ENCODE measurements around the gene PIP5K1C.
A peak's percentile ranks its signal among the peaks of the same experiment; 100 is the strongest.
"Not testable (repeated sequence)": the region's sequence is repeated elsewhere in the genome, so short reads cannot be mapped to it uniquely, and the experiment has no call there.

Gene PIP5K1C

DNA sequence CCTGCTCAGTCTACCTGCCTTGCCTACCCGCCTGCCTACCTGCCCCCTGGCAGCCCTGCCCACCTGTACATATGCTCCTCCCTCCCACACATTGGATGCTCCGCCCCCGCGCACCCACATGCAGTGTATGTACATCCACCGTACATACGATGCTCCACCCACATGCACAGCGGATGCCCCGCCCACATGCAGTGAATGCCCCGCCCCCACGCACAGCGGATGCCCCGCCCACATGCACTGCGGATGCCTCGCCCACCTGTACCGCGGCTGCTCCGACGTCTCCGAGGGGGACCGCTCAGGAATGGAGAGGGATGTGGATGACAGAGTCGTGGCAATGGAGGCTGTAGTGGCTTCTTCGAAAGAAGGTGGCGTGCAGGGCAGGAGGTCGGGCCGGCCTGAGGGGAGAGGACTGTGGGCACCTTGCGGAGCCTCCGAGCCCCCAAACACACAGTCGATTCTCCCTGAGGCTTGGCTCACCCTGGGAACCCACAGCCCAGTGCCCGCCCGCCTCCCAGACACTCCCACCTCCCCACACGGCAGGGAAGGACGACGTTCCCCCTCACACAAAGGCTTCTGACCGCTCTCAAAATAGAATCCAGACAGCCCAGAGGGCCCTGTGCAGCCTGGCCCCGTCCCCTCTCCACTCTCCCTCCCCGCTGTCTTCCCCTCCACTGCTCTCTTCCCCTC lies 57.1 kb downstream of the PIP5K1C start:
- DNase-seq, result no peak

DNA sequence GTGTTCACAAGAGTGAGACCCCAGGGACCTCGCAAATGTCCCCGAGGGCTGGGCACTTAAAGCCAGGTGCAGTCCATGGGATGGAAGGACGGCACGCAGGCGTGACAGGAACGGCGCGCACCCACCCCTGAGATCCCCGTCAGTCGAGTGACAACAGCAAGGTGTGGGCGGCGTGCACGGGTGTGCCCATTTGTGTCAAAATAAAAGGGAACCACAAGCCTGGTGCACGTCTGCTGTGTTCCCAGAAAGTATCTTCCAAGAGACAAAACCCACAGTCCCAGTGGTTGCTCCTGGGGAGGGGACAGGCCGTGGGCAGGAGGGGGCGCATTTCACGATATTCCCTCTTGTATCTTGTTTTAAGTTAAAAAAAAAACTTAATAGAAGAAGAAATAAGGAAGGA lies 58.0 kb downstream of the PIP5K1C start:
- no peak for DNase-seq

DNA sequence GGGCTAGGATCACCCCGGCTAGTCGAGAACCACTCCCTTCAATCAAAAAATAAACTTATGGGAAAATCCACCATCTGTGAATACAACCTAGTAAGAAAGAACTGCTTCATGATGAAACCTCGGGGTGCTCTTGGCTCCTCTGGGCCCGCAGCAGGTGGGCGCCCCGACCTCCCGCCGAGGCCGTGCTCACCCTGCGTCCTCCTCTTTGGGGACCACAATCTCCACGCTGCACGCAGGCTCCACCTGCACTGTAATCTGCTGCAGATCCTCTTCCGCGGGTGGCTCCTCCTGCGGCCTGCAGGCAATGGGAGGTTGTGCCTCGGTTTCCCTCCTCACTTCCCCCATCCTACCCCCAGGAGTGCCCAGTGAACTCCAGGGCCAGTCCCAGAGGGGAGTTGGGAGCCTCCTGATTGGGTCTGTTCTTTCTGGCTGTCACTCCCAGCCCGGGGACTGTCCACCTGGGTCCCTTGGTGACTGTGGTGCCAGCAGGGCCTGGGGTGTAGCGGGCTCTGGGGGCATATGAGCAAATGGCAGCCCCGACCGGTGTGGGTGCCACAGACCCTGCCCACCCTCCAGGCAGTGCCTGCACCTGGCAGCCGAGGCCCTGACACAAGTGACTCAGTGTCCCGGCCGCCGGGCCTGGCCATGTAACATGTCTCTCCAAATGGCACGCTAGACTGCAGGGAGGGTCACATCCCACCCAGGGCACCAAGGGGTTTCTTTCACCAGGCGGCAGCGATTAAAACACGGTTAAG lies 58.6 kb downstream of the PIP5K1C start:
- no peak for DNase-seq

DNA sequence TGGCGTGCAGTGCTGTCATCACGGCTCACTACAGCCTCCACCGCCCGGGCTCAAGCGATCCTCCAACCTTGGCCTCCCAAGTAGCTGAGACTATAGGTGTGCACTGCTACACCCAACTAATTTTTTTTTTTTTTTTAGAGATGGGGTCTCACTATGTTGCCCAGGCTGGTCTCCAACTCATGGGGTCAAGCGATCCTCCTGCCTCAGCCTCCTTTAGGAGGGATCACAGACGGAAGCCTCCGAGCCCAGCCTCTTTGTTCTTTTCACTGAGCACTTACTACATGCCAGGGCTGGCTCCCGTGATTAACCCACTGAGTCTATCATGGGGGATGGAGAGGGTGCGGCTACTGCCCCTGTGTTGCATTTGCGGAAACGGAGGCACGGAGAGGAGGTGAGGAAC lies 60.8 kb downstream of the PIP5K1C start:
- DNase-seq, result no peak

DNA sequence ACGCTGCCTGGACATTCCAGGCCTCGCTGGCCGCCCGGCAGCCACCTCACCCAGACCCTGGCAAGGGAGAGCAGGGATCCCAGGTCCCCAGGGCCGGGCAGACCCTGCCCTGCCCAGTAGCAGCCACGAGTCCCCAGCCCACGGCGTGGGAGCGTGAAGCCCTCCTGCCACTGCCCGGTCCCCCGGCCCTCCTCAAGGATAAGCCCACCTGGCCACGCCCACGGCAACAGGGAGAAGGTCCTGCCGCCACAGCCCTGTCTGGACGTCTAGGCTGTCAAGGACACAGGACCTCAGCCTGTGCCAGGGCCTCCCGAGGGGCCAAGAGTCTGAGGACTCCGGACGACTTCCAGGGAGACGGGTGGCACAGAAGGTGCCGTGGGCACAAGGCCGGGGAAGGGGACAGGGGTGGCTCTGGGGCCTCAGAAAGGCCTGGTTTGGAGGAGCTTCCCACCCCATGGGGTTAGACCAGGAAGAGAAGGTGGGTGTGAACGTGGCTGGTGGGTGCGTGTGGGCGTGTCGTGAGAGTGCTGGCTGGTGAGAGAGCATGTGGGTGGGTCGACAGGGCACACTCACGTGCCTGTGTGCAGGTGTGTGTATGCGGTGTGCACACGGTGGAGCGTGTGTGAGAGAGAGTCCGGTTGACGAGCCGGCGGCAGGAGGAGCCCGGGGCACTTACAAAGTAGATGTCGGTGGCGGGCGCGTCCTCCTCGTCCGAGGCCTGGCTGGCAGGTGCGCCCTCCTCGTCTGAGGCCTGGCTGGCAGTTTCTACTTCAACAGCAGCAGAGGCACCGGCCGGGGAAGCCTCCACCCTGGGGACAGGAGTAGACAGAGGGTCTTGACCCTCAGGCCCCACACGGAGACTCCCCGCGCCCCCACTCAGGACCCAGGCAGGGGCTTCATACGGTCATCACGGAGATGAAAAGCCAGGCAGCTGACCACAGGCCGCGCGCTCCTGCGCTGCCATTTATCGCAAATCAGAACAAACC lies 61.8 kb downstream of the PIP5K1C start:
- no peak for DNase-seq

DNA sequence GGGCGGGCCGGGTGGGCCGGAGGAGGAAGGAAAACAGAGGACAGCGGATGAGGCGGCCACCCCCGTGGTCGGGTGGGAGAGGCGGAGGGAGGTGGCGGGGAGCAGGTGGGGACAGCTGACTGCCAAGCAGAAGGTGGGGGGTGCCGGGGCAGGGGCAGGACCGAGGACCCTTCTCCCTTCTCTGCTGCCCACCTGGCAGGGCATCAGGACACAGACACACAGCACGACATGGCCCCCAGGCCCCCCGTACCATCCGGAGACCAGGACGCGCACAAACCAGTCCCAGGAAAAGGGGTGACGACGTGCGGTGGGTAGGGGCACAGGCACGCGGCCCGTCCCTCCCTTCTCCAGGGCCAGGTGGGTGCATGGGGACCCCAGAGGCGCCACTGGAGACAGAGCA lies 62.6 kb downstream of the PIP5K1C start:
- DNase-seq, result no peak

DNA sequence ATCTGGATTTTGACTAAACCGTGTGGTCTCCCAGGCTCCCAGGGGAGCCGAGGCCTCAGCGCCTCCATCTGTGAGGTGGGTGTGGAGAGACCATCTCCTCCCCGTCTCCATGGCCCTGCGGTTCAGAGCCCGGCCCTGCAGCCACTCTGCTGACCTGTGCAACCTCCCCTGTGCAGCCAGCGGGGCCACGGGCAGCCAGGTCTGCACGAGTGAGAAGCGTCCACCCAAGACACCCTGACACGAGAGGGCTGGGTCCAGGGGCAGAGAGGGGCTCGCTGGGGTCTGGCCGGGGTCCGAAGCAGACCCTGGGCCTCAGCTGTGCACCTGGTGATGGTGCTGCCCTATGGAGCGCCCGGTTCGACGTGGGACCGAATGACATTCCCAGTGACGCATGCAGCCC lies 63.3 kb downstream of the PIP5K1C start:
- DNase-seq, result no peak

DNA sequence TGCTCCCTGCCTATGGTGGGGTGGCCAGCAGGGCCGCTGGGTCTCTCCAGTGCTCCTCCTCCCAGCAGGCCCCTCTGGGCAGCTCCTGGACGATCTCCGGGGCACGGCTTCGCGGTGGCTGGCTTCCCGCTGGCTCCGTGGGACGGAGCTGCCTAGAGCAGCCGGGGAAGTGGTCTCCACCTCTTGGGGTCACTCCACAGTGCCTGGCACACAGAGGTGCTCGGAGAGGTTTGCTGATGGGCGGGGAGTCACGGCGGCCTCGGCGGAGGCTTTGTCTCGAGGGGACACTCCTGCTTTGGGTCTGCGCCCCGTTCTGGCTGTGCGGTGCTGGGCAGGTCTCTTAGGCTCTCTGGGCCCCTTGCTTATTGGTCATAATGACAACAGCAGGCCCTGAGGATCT lies 63.8 kb downstream of the PIP5K1C start:
- DNase-seq, result no peak

DNA sequence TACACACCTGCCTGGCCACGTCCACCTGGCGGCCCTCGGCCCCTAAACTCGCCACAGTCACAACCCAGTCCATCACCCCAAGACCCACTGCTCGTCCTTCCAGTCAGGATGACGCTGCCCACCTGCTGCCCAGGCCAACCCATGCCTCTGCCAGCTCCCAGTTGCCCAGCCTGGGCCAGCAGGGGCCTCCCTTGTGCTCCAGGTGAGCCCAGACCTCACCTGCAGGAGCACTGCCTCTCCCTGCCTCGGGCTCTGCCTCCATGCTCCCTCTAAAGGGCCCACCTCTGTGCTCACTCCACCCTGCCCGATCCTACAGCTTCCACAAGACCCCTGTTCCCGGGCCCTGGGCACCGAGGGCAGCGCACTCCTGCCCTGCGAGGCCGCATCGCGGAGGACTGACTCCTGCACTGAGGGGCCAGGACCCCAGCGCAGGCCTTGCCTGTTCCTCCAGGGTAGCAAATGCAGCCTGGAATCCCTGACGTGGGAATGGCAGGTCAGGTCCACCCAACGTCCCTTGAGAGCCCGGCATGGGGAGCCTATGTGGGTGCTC lies 65.7 kb downstream of the PIP5K1C start:
- DNase-seq, result no peak

DNA sequence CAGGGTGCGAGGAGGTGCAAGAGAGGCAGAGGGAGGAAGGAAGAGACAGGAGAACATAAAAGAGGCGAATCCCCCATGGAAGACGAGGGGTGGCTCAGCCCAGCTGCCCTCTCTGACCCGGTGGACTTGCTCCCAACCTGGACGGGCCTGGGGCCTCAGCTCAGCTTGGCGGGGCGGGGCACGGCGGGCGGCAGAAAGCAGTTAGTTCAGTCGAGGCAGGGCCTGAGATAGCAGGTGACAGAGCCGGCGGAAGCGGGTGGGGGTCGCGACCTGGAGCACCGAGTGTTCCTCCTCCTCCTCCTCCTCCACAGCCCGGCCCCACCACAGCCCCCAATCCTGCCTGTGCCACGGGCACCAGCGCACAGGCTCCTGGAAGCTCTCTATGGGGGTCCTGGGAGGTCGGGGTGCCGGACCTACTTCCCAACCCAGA lies 66.7 kb downstream of the PIP5K1C start:
- DNase-seq, result no peak

DNA sequence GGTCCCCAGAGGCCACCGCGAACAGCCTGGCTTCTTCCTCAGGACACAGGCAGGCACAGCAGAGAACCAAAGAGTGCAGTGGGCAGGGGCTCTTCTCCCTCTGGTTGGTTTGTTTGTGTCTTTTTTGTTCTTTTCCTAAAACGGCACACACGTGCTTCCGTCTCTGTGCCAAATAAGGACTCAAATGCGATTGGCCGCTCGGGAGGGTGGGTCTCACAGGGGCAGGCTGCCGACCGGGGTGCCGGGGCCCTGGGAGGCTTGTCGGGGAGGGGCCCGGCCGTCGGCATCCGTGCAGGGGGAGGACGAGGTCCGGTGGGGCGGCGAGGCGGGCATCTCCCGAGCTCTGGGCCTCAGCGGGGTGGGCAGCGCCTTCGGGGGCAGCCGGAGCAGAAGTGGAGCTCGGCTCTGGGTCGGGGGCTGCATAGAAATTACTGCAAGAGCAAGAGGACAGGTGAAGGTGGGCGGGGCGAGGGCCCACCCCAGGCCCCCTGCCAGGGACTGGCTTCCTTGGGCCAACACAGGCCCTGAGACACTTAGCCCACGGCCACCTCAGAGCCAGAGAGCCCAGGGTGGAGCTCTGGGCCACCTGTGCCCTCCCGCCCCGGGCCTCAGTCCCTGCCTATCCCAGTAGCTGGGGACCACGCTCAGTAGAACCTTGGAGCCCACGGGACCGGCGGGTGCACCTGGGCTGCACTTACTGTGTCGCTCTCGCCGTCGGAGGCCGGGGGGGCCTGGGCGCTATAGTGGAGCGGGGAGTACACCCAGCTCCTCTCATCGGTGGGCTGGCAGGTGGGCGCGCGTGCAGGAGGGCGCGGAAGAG lies 67.3 kb downstream of the PIP5K1C start:
- DNase-seq, result no peak

DNA sequence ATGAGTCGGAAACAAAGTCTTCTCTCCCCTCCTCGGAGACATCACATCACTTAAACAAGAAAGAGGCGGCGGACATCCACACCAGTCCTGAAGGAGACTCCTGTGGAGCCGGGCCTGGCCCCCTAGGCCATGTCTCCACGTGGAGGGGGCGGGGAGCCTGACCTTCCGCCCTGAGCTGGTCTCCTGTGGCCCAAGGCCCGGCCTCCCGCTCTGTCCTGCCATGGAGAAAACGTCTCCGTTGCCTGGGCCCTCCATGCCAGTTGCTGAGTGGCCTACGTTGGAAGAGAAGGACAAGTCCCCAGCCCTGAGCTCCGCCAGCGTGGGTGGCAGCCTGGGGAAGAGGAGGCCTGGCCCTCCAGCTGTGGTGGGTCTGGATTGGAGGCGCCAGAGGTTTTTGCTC lies 68.2 kb downstream of the PIP5K1C start:
- DNase-seq, result no peak

DNA sequence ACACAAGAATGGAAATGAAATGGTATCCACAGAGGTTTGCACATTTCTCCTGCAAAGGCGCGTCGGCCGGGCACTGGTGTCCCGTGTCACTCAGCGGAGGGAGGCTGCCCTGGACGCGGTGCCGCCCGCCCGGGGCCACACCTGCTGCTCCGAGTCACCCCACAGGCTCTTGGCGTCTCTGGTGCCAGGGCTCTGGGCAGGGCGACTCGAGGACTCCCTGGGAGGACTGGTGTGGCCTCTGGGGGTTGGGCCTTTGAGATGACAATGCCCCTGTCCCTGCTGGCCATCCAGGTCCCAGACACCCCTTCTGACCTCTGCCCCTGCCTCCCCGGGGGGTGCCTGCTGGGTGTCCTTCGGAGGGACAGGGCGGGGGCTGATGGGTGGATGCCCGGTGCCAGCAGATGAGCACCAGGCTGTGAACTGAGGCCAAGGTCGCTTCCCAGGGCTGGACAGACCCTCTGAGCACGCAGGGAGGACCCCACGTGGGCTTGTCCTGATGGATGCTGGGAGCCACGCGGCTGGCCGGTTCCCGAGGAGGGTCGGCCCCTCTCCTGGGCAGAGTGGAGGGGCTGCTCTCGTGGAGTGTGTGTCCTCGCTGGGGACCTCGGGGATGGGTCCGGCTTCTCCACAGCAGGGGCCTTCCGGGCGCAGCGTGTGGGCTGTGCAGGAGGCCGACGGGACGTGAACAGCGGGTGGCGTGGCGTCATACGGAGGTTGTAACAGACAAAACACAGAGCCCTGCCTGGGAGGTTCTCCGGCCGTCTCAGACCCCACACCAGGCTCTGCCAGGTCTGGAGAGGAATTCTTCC lies 69.0 kb downstream of the PIP5K1C start:
- DNase-seq, result no peak

DNA sequence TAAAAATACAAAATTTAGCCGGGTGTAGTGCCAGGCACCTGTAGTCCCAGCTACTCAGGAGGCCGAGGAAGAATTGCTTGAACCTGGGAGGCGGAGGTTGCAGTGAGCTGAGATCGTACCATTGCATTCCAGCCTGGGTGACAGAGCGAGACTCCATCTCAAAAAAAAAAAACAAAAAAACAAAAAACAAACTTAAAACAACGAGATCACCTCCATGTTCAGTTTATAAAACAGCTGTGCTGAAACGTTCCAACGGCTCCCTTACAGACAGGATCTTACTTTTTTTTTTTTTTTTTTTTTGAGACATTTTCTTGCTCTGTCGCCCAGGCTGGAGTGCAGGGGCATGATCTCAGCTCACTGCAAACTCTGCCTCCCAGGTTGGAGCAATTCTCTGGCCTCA lies 71.5 kb downstream of the PIP5K1C start:
- not testable (repeated sequence) for DNase-seq

DNA sequence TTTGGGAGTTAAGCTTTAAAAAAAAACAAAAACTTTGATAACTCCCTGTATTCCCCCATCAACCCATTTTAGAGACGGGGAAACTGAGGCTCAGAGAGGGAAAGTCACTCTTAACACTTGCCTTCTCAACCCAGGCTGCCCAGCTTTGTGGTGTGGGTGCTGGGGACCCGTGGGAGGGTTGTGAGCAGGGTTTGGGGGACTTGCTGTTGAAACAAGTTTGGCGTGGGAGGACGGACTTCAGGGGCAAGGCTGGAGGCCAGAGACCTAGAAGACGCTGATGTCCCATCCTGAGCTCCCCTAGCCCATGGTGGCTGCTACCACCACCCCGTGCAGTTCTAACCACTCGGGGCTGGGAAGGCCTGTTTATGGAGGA lies 72.9 kb downstream of the PIP5K1C start:
- DNase-seq, result no peak

DNA sequence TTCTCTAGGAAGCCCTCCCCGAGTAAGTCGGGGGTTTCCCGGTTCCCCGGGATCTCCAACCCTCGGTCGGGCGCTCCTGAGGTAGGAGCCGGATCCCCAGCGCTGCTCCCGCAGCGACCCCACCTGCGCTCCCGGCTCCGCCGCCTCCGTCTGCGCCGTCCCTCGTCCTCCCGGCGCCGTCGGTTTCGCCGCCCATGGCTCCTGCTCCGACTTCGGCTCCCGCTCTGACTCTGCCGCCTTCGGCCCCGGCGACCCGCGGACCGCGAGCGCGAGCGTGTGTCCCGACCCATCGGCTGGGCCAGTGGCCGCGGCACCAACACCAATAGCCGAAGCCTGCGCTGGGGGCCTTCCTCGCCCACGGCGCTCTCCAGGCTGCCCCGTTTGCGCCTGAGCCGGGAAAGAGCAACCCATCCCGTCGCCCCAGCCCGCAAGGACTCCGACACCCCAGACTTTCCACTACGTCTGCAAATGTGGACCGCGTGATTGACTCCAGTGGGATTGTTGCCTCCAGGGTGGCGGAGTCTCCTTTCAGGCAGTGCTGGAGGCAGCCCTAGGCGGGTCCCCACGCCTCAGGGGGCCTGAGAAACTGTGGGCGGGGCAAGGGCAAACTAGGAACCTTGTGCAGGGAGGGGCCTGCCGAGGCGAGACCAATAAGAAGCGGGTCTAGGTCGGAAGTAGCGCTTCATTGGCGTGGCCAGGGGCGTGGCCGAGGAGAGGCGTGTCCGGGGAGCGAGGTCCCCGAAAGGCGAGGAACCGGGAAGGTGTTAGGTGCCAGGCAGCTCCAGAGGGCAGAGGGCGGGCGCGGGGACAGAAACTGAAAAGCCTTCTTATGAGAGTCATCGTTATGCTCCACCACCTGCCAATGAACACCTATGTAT lies 73.6 kb downstream of the PIP5K1C start, which contains the start of gene CACTIN:
Gene CACTIN, minus strand, starts transcription at position 318 of the 878 bp plus-strand sequence. Its CDS starts 28 bp downstream, at position 290.
- DNase-seq, result peak; percentile 97

DNA sequence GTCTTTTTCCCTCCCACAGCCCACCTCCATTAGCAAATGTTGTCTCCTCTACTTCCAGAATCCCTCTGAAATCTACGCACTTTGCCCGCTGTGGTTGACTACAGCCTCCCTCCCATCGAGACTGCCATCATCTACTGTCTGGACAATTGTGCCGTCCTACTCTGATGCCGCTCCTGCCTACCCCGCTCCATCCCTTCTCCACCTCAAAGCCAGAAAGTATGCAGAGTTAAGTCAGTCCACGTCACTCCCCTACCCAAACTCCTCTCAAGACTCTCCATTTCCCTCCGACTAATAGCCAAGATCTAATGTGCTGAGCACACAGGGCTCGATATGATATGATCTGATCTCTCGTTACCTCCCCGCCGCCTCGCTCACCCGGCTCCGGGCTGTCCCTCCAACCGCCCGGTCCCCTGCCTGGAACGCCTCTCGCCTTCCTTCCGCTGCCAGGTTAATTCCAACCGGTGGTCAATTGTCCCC lies 74.2 kb downstream of the PIP5K1C start:
- DNase-seq, result no peak

DNA sequence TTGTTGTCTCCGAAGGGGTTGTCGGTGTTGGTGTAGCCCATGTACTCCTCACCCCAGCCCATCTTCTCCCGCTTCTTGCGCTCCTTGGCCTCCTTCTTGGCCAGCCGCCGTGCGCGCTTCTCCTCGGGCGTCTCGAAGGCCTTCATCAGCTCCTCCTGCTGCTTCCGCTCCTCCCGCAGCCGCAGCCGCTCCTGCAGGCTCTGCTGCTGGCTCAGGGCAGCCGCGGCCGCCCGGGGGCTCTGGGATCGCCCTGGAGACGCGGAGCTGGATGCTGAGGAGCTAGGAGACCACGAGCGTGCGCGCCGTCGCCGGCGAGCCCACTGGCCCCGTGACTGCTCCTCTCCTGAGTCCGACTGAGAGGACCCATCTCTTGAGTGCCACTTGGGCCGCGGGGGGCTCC lies 76.6 kb downstream of the PIP5K1C start:
- no peak for DNase-seq

DNA sequence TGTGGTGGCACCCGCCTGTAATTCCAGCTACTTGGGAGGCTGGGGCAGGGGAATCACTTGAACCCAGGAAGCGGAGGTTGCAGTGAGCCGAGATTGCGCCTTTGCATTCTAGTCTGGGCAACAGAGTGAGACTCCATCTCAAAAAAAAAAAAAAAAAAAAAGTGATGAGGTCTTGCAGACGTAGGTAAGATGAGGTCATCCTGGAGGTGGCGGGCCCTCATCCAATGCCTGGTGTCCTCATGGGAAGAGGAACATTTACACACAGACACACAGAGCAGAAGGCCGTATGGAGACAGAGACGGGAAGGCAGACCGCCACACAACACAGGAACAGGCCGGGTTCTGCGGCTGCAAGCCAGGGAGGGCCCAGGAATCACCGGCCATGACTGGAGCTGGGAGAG lies 78.0 kb downstream of the PIP5K1C start:
- no peak for DNase-seq

DNA sequence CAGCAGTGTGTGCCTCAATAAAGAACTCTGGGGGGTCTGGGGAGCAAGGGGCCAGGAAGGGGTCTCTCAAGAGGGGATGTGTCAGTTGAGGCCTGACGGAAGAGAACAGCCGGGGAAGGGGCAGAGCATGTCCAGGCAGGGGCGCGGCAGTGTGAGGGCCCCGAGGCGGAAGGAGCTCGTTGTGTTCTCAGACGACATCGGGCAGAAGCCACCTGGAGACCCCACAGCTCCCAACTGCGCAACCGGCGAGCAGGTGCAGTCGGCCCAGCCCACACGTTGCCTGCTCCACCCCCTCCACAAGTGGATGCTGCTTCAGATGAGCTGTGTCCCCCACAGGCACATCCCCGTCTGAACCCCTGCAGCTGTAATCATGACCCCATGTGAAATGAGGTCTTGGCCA lies 78.6 kb downstream of the PIP5K1C start:
- DNase-seq, result no peak

Measured in NCI-H1092 treated with DMSO at 0.1 percent for 48 hours (cell line).